Adrenal gland (tissue), 12 donors: ENCODE measurements around the gene TM4SF5. TPM values are rescaled to one million over a fixed set of nuclear protein-coding genes. Genes with fewer than 3 reads are reported as not detected.

Source experiments
- DNase-seq, 7 donors: peaks; one replicate each; pipeline ENCODE4 v3.0.0-alpha.2; 2019 to 2020
- H3K27ac ChIP-seq, 5 donors: fragments of 200-600 bp; sonication (generic) in 4 of 5; 1 replicate in 3 of 5; 2 replicates in 2 of 5; pipeline versions ENCODE4 v1.5.1 to v1.8.0; 2016 to 2020; ENCODE audit warnings: mild to moderate bottlenecking in 1 of 5
- H3K27me3 ChIP-seq: fragments of 200-600 bp; 2 replicates; pipeline ENCODE4 v1.8.0; 2021
- H3K36me3 ChIP-seq, 2 donors: fragments of 200-600 bp; replicated peaks in 1 of 2; 1 replicate in 1 of 2; 2 replicates in 1 of 2; pipeline versions ENCODE4 v1.5.1 to v1.8.0; 2018 to 2022
- H3K4me1 ChIP-seq, 2 donors: fragments of 200-600 bp; replicated peaks in 1 of 2; 1 replicate in 1 of 2; 2 replicates in 1 of 2; pipeline versions ENCODE4 v1.5.1 to v1.8.0; 2018 to 2021
- H3K4me3 ChIP-seq, 4 donors: fragments of 200-600 bp; sonication (generic) in 3 of 4; one replicate each; pipeline ENCODE4 v1.5.1; 2016 to 2018
- H3K9me3 ChIP-seq, 3 donors: fragments of 200-600 bp; sonication (generic) in 1 of 3; replicated peaks in 1 of 3; 1 replicate in 2 of 3; 2 replicates in 1 of 3; pipeline versions ENCODE4 v1.5.1 to v1.8.0; 2016 to 2021
- CTCF ChIP-seq, 6 experiments: fragments of 450-650 bp in 4 of 6; fragments of 200-600 bp in 2 of 6; sonication (generic) in 1 of 6; IDR thresholded peaks; 1 replicate in 5 of 6; 2 replicates in 1 of 6; pipeline versions ENCODE4 v1.5.1 to v1.8.0; 2016 to 2021; ENCODE audit warnings: antibody characterized with exemption in 6 of 6, mild to moderate bottlenecking in 2 of 6, moderate library complexity in 1 of 6
- POLR2A ChIP-seq, 2 donors: fragments of 450-650 bp; IDR thresholded peaks; one replicate each; pipeline ENCODE4 v1.6.1; 2017; ENCODE audit warnings: antibody characterized with exemption in 2 of 2, mild to moderate bottlenecking in 2 of 2, moderate library complexity in 1 of 2
- WGBS, 4 donors: extraction: QIAGEN DNeasy Blood & Tissue Kit in 2 of 4; methylation state at CpG; one replicate each; pipeline versions ENCODE4 v1.1.5 to v1.1.7; 2013 to 2017; 5-methylcytosine and 5-hydroxymethylcytosine counted together
- intact Hi-C, 2 donors: fragments of 100-400 bp; cut with DNase I; formaldehyde crosslinking; loops; one replicate each; pipeline versions ENCODE4 v1.14.1 to v1.15.0; 2022 to 2023
- polyA plus RNA-seq, 3 donors: library from polyadenylated mRNA; stranded (reverse); fragments of 200-250 nt in 2 of 3; fragments of 350-450 nt in 1 of 3; fragmentation: Illumina TruSeq in 1 of 3; extraction: RNeasy Lipid Tissue Mini Kit (QIAGEN cat#74804) in 1 of 3; gene quantifications; one replicate each; pipeline ENCODE4 v1.2.3, GENCODE V29; 2013 to 2014
- total RNA-seq, 9 donors: library from RNA; depleted of rRNA in 4 of 9; stranded (reverse); fragments of >200 nt in 4 of 9; fragments of 120-200 nt in 1 of 9; fragmentation: NEBNext Ultra II Directional in 1 of 9; extraction: Animal tissue kit (Norgen Biotek cat#: 25700) in 1 of 9; gene quantifications; one replicate each; pipeline versions ENCODE4 v1.1.0 to v1.2.4, GENCODE V29; 2013 to 2023
- donor health status: healthy with polysubstance abuse.
- donor health status: Bipolar disorder and iron deficiency.
- donor health status: DM: yes; HTN: yes; CAD: no.
- donor health status: DM: no; HTN: no; CAD: no.
- donor health status: DM: no; HTN: no; CAD: no.
- donor health status: DM: yes; HTN: yes; CAD: no.

Gene TM4SF5
- total and polyA plus RNA-seq, 12 donors, result 0.17 to 0.55 (median 0.32) TPM; not detected in 9

- TF ChIP-seq CTCF (IDR thresholded peaks at IDR 0.05) (no peak), POLR2A (IDR thresholded peaks at IDR 0.05) (no peak)
Measured at GRCh38 chr17:4788159-4788806, 16.6 kb downstream of the TM4SF5 start.

GRCh38 chr17:4788807-4789700 lies 17.4 kb downstream of the TM4SF5 start, which contains the start of gene GLTPD2:
GLTPD2 (plus strand) TSS chr17:4788964; CDS start chr17:4789012, 48 bp downstream.
- H3K4me3 ChIP-seq, result peak within 1 kb of the TSS in 3 of 4 donors; percentile 15 to 57 (median 44)
- 50 to 62% (median 56%) methylated on average over 16 to 62 of the region's 62 CpGs for WGBS, 4 donors
- TF ChIP-seq POLR2A (IDR thresholded peaks at IDR 0.05) (no peak), CTCF (IDR thresholded peaks at IDR 0.05) (no peak)
- H3K9me3 ChIP-seq, result no peaks in the 10 kb centered on the region
- peaks cover 10% of the 10 kb centered on the region for H3K27me3 ChIP-seq
- peaks cover 4 to 44% of the 10 kb centered on the region in 2 donors for H3K4me1 ChIP-seq
- H3K27ac ChIP-seq, result peak within 1 kb of the TSS; percentile 78 to 98 (median 96)
- intact Hi-C loops, result loop anchor here (2.0 to 10.0 kb wide), 3 partner anchors 54 to 102 kb away; partner anchors contain the start of genes CXCL16 (in 1 of the 2), MED11 (in 1 of the 2) and ZMYND15 (in 1 of the 2)
- DNase-seq, result no peak
- no peaks in the 10 kb centered on the region for H3K36me3 ChIP-seq

More at GRCh38 chr17:4788159-4788806, 16.6 kb downstream of the TM4SF5 start:
- peaks cover 12% of the 10 kb centered on the region for H3K27me3 ChIP-seq
- intact Hi-C loops, result loop anchor here (2.0 to 10.0 kb wide), 3 partner anchors 53 to 103 kb away; partner anchors contain the start of genes CXCL16 (in 1 of the 2), MED11 (in 1 of the 2) and ZMYND15 (in 1 of the 2)
- H3K9me3 ChIP-seq, result no peaks in the 10 kb centered on the region
- H3K4me1 ChIP-seq, result peaks cover 4 to 44% of the 10 kb centered on the region in 2 donors
- DNase-seq, result no peak
- H3K36me3 ChIP-seq, result no peaks in the 10 kb centered on the region
- H3K4me3 ChIP-seq, result no peak overlapping the region
- H3K27ac ChIP-seq, result no peak overlapping the region
- WGBS, 4 donors, result 78 to 79% (median 79%) methylated on average over 14 of the region's 14 CpGs

GRCh38 chr17:4789701-4789950 lies 17.9 kb downstream of the TM4SF5 start:
- no peak for DNase-seq
- TF ChIP-seq POLR2A (IDR thresholded peaks at IDR 0.05) (no peak), CTCF (IDR thresholded peaks at IDR 0.05) (no peak)
- 0% methylated on average over 25 of the region's 25 CpGs; no CpG with 5 or more reads in 2 of the 4 donors for WGBS, 4 donors
- H3K4me1 ChIP-seq, result peaks cover 4 to 44% of the 10 kb centered on the region in 2 donors
- H3K9me3 ChIP-seq, result no peaks in the 10 kb centered on the region
- peaks cover 6% of the 10 kb centered on the region for H3K27me3 ChIP-seq
- peak overlapping the region; percentile 78 to 98 (median 96) for H3K27ac ChIP-seq
- H3K4me3 ChIP-seq, result peak overlapping the region in 3 of 4 donors; percentile 15 to 57 (median 44)
- no peaks in the 10 kb centered on the region for H3K36me3 ChIP-seq
- intact Hi-C loops, result loop anchor here (2.0 to 10.0 kb wide), 3 partner anchors 55 to 101 kb away; partner anchors contain the start of genes CXCL16 (in 1 of the 2), MED11 (in 1 of the 2) and ZMYND15 (in 1 of the 2)
